Activated CD4-positive, alpha-beta T cell treated with anti-CD3 and anti-CD28 coated beads, Interleukin-2, Interleukin-6, amounts not matched to agents 100 ng/mL and 50 ng/mL, durations not matched to agents 16 hours and 8 hours (primary cell): ENCODE results near the gene KRT5.

ENCODE experiments used
- DNase-seq: peaks from one replicate; pipeline ENCODE4 v3.0.0-alpha.2; 2020

The KRT5 gene

GRCh38 chr12:52519826-52520662, at the start of gene KRT5:
KRT5 (minus strand) TSS chr12:52520394; CDS start chr12:52520296, 98 bp downstream.
- DNase-seq: no peak

GRCh38 chr12:52568111-52568510, 47.9 kb upstream of the KRT5 start:
- no peak for DNase-seq

GRCh38 chr12:52566847-52567291, 46.7 kb upstream of the KRT5 start:
- no peak for DNase-seq

GRCh38 chr12:52564582-52564981, 44.4 kb upstream of the KRT5 start:
- no peak for DNase-seq

- DNase-seq: no peak
These were observed 41.8 kb upstream of the KRT5 start for GRCh38 chr12:52561880-52562449.

GRCh38 chr12:52559979-52560378, 39.8 kb upstream of the KRT5 start:
- no peak for DNase-seq

GRCh38 chr12:52558781-52559445, 38.7 kb upstream of the KRT5 start:
- DNase-seq: no peak

- DNase-seq: no peak
These were observed 37.3 kb upstream of the KRT5 start for GRCh38 chr12:52557476-52557875.

- no peak for DNase-seq
These were observed 35.4 kb upstream of the KRT5 start for GRCh38 chr12:52555577-52555976.

GRCh38 chr12:52552681-52553195, 32.5 kb upstream of the KRT5 start, which contains the start of gene KRT71:
KRT71 (minus strand) TSS chr12:52553145; CDS start chr12:52553077, 68 bp downstream.
- no peak for DNase-seq

- no peak for DNase-seq
These were observed 31.9 kb upstream of the KRT5 start for GRCh38 chr12:52552055-52552454.

GRCh38 chr12:52551216-52551865, 31.1 kb upstream of the KRT5 start:
- DNase-seq: no peak

- no peak for DNase-seq
These were observed 25.9 kb upstream of the KRT5 start for GRCh38 chr12:52546126-52546525.

- no peak for DNase-seq
These were observed 24.0 kb upstream of the KRT5 start for GRCh38 chr12:52543985-52544883.

GRCh38 chr12:52542785-52543318, 22.7 kb upstream of the KRT5 start:
- DNase-seq: no peak

- DNase-seq: no peak
These were observed 22.0 kb upstream of the KRT5 start for GRCh38 chr12:52542157-52542556.

GRCh38 chr12:52541709-52542108, 21.5 kb upstream of the KRT5 start:
- DNase-seq: no peak

GRCh38 chr12:52540531-52540930, 20.3 kb upstream of the KRT5 start:
- no peak for DNase-seq

- DNase-seq: no peak
These were observed 19.6 kb upstream of the KRT5 start for GRCh38 chr12:52539821-52540173.

- DNase-seq: no peak
These were observed 19.1 kb upstream of the KRT5 start for GRCh38 chr12:52539083-52539820.

GRCh38 chr12:52537101-52537500, 16.9 kb upstream of the KRT5 start:
- no peak for DNase-seq
